ENCODE results near the gene GLMP. TPM values are rescaled to one million over a fixed set of nuclear protein-coding genes. Genes with fewer than 3 reads are reported as not detected.

GLMP gene
- 10 to 100 TPM; 34.9 to 84.3 (median 48.3) TPM for total RNA-seq

DNA sequence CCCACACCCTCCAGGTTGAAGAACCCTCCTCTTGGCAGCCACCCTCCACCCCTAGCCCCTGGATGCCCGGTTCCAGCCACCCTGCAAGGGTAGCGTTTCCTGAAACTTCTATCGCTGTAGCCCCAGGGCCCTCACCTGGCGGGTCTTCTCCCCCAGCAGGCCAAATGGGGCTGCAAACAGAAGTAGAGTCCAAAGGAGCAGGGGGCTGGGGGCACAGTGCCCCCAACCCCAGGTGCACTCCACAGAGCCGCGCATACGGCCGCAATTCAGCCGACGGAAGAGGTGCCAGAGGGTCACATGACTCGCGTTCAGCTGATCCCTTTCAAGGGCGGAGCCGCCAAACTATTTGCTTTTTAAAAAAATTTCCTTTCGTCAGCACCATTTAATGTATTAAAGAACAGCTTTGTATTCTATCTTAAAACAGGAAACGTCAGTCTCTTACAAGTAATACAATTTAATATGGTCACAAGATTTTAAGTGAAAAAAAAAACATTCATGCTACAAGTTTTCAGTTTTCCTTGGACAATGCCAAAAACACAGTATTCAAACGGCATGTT lies at the start of gene GLMP:
GLMP (minus strand) TSS at position 289 of the 557 bp plus-strand sequence; CDS start at position 255, 34 bp downstream.
- TF ChIP-seq, protein P1, sequence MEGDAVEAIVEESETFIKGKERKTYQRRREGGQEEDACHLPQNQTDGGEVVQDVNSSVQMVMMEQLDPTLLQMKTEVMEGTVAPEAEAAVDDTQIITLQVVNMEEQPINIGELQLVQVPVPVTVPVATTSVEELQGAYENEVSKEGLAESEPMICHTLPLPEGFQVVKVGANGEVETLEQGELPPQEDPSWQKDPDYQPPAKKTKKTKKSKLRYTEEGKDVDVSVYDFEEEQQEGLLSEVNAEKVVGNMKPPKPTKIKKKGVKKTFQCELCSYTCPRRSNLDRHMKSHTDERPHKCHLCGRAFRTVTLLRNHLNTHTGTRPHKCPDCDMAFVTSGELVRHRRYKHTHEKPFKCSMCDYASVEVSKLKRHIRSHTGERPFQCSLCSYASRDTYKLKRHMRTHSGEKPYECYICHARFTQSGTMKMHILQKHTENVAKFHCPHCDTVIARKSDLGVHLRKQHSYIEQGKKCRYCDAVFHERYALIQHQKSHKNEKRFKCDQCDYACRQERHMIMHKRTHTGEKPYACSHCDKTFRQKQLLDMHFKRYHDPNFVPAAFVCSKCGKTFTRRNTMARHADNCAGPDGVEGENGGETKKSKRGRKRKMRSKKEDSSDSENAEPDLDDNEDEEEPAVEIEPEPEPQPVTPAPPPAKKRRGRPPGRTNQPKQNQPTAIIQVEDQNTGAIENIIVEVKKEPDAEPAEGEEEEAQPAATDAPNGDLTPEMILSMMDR (IDR thresholded peaks at IDR 0.05; ENCODE audit: low read depth) = no peak

DNA sequence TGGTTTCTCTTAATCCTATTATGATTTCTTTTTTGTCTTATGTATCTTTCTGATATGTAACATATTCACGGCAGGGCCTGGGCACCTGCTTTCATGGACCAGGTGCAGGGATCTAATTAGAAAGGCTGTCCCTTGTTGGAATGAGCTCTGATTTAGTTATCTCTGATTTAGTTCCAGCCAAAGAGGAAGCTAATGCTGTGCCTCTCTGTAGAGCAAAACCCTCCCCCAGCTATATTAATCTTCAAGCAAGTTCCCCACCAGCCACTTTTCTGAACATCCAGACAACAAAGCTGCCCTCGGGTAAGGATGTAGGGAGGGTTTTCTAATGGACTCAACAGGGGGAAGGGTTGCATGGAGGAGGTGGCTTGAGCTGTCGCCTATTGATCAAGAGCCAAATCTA lies 48.9 kb upstream of the GLMP start:
- TF ChIP-seq, protein P1 (IDR thresholded peaks at IDR 0.05; ENCODE audit: low read depth) = no peak

DNA sequence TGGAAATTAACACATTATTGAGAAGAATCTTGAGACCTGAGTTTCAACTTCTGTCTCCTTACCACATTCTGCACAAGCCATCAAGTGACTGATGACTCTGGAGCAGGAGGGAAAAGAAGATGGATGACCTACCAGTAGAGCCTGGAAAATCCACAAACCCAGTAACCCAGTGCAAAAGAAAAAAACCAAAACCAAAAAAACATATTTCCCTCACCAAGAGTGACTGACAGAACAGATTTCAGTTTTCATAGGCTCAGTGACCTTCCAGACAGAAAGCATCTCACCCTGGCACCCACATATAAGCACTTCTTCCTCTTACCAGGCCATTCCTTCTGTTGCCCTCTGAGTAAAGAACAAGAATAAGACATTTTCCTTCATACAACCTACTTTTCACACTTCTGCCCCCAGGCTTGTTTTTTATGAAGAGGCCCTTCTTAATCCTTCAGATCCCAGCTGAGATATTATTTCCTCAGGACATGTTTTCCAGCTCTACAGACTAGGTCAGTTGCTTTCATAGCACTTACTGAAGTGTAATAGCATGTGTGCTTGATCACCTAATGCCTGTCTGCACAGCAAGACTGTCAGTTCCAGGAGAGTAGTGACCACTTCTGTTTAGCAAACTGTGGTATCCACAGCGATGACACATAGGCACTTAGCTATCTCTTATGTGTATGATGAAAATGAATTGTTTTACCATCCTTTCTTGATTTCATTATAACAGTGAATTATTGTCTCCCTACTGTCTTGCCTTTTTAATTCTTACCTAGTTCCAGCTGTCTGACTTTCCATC lies 46.9 kb upstream of the GLMP start:
- TF ChIP-seq, protein P1 (IDR thresholded peaks at IDR 0.05; ENCODE audit: low read depth) = no peak

GRCh38 chr1:156338180-156338976 lies 42.9 kb upstream of the GLMP start, which contains the start of the genes CCT3 and TSACC:
CCT3 (minus strand) TSS chr1:156338292; CDS start chr1:156338184, 108 bp downstream.
TSACC (plus strand) TSS chr1:156338526; CDS start chr1:156339758, 1,232 bp downstream.
- TF ChIP-seq, protein P1 (IDR thresholded peaks at IDR 0.05; ENCODE audit: low read depth) = no peak

DNA sequence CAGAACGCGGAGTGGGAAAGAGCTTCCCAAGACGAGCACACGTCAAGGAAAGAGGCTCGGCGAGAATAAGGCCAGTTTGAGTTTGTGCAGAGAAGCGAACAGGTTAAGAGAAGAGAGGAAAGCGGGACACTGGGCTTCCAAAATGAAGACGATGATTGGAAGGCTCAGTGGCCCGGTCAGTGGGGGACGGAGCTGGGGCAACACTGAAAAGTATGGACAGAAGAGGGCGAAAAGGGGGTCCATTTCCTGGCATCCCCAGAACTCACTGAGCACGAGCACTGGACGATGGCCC lies 42.4 kb upstream of the GLMP start:
- TF ChIP-seq, protein P1 (IDR thresholded peaks at IDR 0.05; ENCODE audit: low read depth) = no peak

GRCh38 chr1:156337052-156337887 lies 41.8 kb upstream of the GLMP start:
- TF ChIP-seq, protein P1 (IDR thresholded peaks at IDR 0.05; ENCODE audit: low read depth) = no peak

Measured in subcutaneous adipose tissue (tissue), 4 donors.